NCI-H2029 (cell line): ENCODE data around the gene NUDT22.
"Not testable (repeated sequence)": the region's sequence is repeated elsewhere in the genome, so short reads cannot be mapped to it uniquely, and the experiment has no call there.

ENCODE experiments used
- DNase-seq: peaks from one replicate; lab custom pipeline; 2025; lab: John Stamatoyannopoulos, UW

The NUDT22 gene

GRCh38 chr11:64241491-64242374 is 15.7 kb downstream of the NUDT22 start:
- DNase-seq = no peak

GRCh38 chr11:64243236-64243854 is 17.3 kb downstream of the NUDT22 start:
- DNase-seq = no peak

- DNase-seq = no peak
Measured at GRCh38 chr11:64244107-64244506, 18.0 kb downstream of the NUDT22 start.

GRCh38 chr11:64244966-64245365 is 18.9 kb downstream of the NUDT22 start:
- DNase-seq = no peak

GRCh38 chr11:64245401-64245796 is 19.3 kb downstream of the NUDT22 start:
- DNase-seq = peak; percentile 61

GRCh38 chr11:64245797-64246620 is 19.9 kb downstream of the NUDT22 start:
- DNase-seq = peak; percentile 68

- DNase-seq = not testable (repeated sequence)
Measured at GRCh38 chr11:64246621-64246870, 20.5 kb downstream of the NUDT22 start.

- DNase-seq = peak; percentile 83
Measured at GRCh38 chr11:64246871-64247728, 21.0 kb downstream of the NUDT22 start, which contains the start of gene PPP1R14B. TSS of gene PPP1R14B (minus strand) at chr11:64246943. CDS start at chr11:64246673, 270 bp downstream.

GRCh38 chr11:64247729-64248531 is 21.9 kb downstream of the NUDT22 start:
- no peak for DNase-seq

GRCh38 chr11:64248578-64248977 is 22.5 kb downstream of the NUDT22 start:
- DNase-seq = no peak

- no peak for DNase-seq
Measured at GRCh38 chr11:64249038-64249437, 23.0 kb downstream of the NUDT22 start.

GRCh38 chr11:64249563-64250414 is 23.7 kb downstream of the NUDT22 start:
- DNase-seq = no peak

GRCh38 chr11:64250415-64251015 is 24.4 kb downstream of the NUDT22 start:
- DNase-seq = no peak

- no peak for DNase-seq
Measured at GRCh38 chr11:64251016-64251752, 25.1 kb downstream of the NUDT22 start, which contains the start of gene PLCB3. TSS of gene PLCB3 (plus strand) at chr11:64251530. CDS start at chr11:64251650, 120 bp downstream.

GRCh38 chr11:64251753-64252002 is 25.6 kb downstream of the NUDT22 start:
- no peak for DNase-seq

GRCh38 chr11:64252003-64252872 is 26.2 kb downstream of the NUDT22 start:
- DNase-seq = no peak

- no peak for DNase-seq
Measured at GRCh38 chr11:64253043-64253442, 27.0 kb downstream of the NUDT22 start.

GRCh38 chr11:64253481-64253880 is 27.4 kb downstream of the NUDT22 start:
- DNase-seq = no peak
